Myocyte (in vitro differentiated cells): ENCODE data around the gene ADAMTS17. TPM values are rescaled to one million over a fixed set of nuclear protein-coding genes. Genes with fewer than 3 reads are reported as not detected.
"Not testable (repeated sequence)": the region's sequence is repeated elsewhere in the genome, so short reads cannot be mapped to it uniquely, and the experiment has no call there.

ENCODE experiments used
- DNase-seq: peaks from one replicate; pipeline ENCODE4 v3.0.0-alpha.2; 2012; ENCODE audit warnings: low read depth
- total RNA-seq: library from RNA; depleted of rRNA; stranded (reverse); fragments of >200 nt; gene quantifications from 2 replicates; pipeline ENCODE4 v1.2.3, GENCODE V29; 2014

Gene ADAMTS17
- total RNA-seq, 1 donor from 2014 or later = 0.43 TPM

DNA sequence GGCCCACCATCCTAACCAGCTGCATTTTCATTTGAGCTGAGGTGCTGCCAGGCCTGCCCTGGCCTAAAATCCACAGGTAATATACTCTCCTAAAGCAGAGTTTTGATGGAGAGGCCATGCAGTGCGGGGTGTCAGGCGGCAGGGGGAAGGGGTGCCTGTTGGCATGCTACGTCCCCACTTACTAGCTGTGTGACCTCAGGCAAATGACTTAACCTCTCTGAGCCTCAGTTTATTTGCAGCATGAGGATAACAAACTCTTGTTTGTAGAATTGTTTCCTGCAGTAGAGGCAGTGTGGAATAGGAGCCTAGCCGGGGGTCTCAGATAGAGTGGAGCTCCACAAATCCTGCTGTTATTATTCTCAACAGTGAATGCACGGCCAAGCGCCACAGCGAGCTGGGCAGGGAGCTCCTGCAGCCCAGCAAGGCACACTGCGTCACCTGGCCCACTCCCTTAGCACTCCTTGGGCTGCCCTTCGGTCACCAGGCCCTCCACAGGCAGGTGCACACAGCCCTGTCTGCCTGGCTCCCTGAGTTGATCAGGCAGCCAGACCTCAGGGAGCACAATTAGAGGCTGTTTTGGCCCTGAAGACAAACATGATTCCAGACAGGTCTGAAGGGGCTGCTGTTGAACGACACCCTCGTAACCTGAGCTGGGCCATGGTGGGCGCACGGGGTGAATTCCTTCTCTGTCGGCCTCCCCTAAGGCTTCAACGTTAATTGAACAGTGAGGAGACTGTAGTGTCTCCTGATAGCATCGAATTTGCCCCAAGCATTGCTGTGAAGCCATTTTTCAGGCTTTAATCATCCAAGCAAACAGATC lies 359.7 kb downstream of the ADAMTS17 start:
- DNase-seq = no peak

GRCh38 chr15:99981191-99981647 lies 360.6 kb downstream of the ADAMTS17 start:
- DNase-seq = peak; percentile 40

DNA sequence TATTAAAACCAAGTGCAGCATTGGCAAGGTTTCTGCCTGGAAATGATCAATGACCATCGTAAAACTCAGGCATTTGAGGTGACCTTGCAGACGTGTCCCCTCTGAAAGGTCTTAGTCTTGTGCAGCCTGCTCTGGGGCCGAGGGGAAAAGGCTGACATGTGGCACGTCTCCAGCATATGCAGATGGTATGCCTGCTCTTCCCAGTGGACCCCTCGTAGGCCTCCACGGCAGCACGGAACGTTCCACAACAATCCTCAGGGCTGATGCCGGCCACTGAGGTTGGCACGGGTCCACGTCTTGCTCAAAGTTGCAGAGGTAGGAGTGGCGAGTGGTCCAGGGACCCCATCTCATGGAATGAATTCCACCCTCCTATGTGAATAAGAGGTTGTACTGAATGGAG lies 361.0 kb downstream of the ADAMTS17 start:
- no peak for DNase-seq

GRCh38 chr15:99979886-99980285 lies 361.9 kb downstream of the ADAMTS17 start:
- DNase-seq = not testable (repeated sequence)

DNA sequence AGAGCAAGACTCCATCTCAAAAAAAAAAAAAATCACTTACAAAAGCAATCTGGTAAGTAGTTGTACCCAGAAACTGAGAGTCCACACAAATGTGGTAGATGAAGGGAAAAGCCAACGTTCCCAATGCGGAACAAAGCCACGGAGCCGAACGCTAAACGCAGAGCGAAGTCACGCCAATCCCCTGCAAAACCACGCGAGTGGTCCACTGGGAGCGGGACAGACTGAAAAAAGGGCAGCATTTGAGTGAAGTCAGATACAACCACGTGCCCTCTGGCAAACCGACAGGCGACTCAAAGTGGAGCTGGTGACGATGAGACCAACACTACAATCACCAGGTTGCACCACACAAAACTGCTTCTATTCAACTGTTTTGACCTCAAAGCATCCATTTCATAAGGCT lies 362.4 kb downstream of the ADAMTS17 start:
- DNase-seq = no peak

- DNase-seq = no peak
Observed at GRCh38 chr15:99978426-99978825, 363.3 kb downstream of the ADAMTS17 start.

- no peak for DNase-seq
Observed at GRCh38 chr15:99977929-99978328, 363.8 kb downstream of the ADAMTS17 start.

GRCh38 chr15:99976811-99977271 lies 364.9 kb downstream of the ADAMTS17 start:
- peak; percentile 76 for DNase-seq

DNA sequence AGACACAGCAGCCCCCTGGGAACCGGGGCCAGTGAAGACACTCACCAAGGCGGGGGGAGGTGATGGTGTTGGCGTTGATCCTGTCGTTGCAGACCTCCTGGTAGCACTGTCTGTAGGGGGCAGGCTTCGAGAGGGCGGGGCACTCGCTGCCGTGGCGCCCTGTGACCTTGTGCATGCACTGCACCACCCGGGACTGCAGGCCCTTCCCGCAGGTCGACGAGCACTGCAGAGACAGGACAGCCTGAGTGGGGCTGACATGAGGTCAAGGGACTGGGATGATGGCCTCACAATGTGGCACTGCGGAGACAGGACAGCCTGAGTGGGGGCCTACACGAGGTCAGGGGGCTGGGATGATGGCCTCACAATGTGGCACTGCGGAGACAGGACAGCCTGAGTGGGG lies 365.8 kb downstream of the ADAMTS17 start:
- no peak for DNase-seq

DNA sequence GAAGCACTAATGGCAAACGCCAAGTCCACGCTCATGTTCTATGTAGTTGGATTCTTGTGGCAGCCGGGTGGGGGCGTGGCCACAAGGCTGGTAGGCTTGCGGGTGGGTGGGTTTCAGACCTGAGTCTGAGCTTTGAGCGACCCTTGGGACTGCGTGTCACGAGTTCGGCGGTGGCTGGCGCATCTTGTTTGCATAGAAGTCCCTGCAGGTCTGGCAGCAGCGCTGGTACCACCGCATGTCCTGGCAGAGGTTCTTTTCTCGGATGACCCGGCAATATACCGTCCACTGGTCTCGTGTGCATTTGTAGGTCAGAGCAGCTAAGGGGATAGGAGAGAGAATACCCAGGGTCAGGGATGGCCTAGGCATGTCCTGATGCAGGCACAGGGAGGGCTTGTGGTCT lies 367.5 kb downstream of the ADAMTS17 start:
- DNase-seq = no peak

- DNase-seq = no peak
Observed at GRCh38 chr15:99973351-99973750, 368.4 kb downstream of the ADAMTS17 start.

DNA sequence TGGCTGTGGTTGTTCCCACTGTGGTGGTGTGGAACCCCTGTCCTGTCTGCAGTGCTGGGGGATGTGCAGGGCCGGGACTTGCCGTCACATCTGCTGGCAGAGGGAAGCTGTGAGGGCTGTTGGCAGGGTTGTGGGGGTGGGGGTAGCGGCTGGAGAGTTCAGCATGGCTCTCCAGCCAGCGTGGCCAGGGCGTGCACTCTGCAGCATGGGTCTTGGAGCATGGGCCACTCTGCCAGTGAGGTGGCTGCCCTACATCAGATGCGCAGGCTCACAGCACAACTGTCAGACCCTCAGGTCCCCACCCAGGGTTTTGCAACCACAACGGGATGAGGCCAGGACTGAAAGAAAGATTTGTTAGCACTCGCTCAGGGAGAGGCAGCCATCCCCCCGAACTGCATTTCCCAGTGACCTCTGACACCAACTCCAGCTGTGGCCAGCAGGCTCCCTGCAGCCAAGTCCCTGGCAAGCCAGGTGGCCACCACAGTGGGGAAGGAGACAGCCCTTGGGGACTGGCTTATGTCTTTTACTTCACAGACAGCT lies 370.8 kb downstream of the ADAMTS17 start:
- no peak for DNase-seq

- no peak for DNase-seq
Observed at GRCh38 chr15:99969261-99969920, 372.4 kb downstream of the ADAMTS17 start.

- DNase-seq = peak; percentile 48
Observed at GRCh38 chr15:99967841-99968371, 373.9 kb downstream of the ADAMTS17 start.

DNA sequence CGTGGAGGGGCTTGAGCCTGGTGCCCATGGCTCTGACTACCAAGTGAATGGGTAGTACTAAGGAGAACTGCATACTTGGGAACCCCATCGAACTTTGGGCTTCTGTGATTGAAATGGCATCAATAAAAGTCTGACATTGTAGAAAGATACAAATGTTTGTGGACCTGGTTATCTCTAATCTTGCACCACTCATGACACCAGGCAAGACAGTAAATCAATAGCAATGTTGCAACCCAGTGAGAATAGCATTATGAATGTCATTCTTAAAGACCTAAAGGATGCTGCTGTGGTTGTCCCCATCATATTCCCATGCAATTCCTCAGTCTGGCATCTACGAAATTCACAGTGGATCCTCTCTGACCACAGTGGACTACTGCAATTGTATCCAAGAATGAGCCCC lies 375.0 kb downstream of the ADAMTS17 start:
- no peak for DNase-seq

DNA sequence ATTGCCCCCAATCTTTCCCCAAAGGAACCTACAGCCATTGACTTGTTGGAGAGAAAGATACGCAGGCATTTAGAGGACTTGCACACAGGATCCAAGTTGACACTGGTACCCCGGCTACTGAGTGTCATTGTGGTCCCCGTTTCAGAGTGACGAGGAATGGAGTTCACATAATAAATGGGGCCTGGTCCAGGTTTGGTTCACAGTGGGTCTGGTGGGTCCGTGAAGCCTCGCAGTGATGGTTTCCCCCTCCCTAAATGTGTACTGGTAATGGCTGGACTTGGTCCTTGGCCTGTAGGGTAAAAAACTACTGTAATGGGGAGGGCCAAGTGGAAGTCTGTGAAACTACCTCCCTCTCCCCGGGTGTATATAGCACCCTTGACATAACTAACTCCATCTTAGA lies 376.4 kb downstream of the ADAMTS17 start:
- no peak for DNase-seq

DNA sequence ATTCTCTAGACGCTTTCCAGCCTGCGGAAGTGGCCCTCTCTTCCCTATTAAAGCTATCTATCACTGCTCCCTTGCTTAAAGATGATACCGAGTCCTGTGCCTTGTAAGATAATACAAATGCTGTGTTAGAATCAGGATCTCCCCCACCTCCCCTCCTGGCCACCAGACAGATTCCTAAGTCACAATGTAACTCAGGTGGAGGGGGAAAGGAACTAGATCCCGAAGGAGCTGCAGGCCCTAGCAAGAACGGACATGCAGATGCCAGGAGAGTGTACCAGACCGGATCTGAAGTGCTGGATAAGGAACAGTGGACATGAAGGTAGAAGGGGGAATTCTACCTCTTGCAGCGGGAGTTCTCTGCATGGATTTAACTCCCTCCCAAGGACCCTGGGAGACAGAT lies 377.8 kb downstream of the ADAMTS17 start:
- DNase-seq = no peak

DNA sequence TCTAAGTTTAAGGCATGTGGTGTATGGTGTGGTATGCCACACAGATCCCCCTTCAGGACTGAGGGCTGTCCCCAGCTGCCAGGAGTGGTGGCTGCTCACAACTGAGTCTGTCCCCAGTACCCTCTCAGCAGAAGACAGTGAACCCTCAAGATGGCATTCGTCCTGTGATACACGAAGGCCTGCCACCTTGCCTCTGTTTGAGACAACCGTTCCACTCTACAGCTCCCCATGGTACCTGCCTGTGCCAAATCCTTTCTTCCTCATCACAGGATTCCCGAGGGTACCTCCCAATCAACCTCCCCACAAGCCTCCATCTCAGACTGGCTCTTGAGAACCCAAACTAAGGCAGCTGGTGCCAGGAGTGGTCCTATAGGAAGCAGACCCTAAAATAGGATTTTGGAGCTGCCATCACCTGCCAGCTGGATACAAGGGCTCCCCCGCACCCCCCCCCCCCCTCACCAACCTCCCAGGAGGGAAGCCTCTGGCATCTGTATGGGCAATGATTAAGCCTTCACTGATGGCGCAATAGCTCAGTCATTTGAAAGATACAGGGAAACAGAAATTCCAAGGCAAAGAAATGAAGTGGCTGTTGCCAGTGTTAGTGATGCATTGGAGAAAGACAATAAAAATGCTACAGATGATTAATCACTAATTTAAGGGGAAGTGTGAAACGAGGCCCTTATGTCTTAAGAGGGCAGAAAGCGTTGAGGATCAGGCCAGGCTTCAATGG lies 378.5 kb downstream of the ADAMTS17 start:
- DNase-seq = no peak

DNA sequence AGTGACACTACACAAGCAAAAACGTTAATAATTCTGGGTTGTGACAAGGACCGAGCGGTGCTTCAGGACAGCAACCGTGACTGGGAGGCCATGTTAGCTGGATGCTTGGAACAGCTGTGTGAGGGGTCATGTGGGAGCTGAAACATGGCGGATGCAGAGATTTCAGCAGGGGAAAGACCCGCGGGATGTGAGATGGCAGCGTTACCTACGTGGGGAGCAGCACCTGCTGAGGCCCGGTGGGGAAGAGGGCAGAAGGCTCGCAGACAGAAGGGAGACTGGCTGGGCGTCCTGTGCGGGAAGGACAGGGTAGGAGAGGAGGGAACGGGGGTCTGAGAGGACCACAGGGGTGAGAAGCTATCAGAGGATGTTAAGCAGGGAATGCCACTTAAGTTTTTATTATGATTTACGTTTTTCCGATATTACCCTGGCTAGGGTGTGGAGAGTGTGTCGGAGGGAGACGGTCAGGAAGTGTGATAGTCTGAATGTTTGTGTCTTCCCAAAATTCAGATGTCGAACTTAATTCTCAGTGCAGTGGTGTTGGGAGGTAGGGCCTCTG lies 379.7 kb downstream of the ADAMTS17 start:
- no peak for DNase-seq

DNA sequence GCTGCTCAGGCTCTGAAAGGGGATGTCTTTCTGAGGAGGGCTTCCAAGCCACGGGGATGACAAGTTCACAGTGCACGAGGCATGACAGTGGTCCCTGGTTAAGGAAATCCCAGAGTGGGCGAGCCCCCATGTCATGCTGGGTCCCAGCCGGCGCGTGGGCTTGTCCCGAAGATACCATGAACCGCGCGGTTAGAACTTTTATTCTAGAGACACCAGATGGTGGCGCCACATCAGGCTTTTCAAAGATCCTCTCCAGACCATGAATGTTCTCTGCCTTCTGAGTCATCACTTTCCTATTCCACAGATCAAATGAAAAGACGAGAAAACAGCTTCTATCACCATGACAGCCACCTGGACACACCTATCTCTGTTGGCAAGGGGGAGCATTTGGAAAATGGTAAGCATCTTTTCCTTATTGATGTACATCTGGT lies 380.7 kb downstream of the ADAMTS17 start:
- DNase-seq = peak; percentile 15

- DNase-seq = no peak
Observed at GRCh38 chr15:99959326-99959725, 382.4 kb downstream of the ADAMTS17 start.
